GM19099 (cell line): ENCODE data around the gene RSPH3.

Experiments
- POLR2A ChIP-seq: IDR thresholded peaks from 3 replicates; pipeline ENCODE4 v1.6.1; 2011; ENCODE audit warnings: low read depth; ENCODE audit not compliant: insufficient read length; ENCODE audit errors: extremely low read depth

RSPH3 gene

GRCh38 chr6:158924499-158925455 is 75.2 kb downstream of the RSPH3 start:
- no peak for TF ChIP-seq POLR2A

- TF ChIP-seq POLR2A: no peak
Measured at GRCh38 chr6:158923805-158924498, 76.0 kb downstream of the RSPH3 start.
